NCI-H748 treated with DMSO at 0.1 percent for 48 hours (cell line): ENCODE measurements around the gene PYGO1.
"Not testable (repeated sequence)": the region's sequence is repeated elsewhere in the genome, so short reads cannot be mapped to it uniquely, and the experiment has no call there.

Experiments
- DNase-seq: peaks from one replicate; lab custom pipeline; 2025; lab: John Stamatoyannopoulos, UW

Gene PYGO1

DNA sequence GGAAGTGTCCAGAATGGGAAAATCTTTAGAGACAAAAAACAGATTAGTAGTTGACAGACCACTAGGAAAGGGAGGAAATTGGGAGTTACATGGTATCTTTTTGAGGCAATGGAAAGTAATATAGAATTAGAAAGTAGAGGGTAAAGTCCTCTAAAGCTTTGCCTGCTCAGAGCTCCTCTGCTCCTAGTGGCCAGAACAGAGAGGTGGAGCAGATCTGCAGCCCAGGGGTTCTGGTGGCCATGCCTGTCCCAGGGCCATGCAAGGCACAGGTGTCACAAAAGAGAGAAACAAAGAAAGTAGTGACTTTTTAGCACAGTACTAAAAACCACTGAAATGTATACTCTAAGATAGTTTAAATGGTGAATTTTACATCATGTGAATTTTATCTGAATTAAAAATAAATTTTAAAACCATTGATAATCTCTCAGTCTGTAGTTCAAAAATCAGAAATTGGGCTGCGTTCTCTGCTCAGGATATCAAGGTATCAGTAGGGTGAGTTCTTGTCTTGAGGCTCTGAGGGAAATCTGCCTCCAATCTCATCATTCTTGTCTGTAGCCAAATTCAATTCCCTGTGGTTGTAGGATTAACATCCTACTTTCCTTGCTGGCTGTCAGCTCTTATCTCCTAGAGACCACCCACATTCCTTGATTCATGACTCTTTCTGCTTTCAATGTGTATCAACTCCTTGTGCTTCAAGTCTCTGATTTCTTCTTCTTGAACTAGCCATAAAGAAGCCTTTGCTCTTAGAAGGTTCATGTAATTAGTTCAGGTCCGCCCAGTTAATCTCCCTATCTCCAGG, 23.6 kb downstream of the PYGO1 start:
- DNase-seq, result no peak

DNA sequence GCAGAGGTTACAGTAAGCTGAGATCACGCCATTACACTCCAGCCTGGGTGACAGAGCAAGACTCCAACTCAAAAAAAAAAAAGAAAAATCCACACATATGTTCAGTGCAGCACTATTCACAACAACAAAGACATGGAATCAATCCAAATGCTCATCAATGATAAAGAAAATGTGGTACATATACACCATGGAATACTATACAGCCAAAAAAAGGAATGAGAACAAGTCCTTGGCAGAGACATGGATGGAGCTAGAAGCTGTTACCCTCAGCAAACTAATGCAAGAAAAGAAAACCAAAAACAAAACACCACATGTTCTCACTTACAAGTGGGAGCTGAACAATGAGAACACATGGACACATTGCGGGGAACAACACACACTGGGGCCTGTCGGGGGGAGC, 25.5 kb downstream of the PYGO1 start:
- no peak for DNase-seq

DNA sequence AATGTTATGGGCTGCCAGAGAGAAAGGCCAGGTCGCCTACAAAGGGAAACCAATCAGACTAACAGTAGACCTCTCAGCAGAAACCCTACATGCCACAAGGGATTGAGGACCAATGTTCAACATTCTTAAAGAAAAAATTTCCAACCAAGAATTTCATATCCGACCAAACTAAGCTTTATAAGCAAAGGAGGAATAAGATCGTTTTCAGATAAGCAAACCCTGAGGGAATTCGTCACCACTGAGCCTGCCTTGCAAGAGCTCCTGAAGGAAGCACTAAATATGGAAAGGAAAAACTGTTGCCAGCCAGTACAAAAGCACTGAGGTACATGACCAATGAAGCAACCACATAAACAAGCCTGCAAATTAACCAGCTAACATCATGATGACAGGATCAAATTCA, 33.1 kb downstream of the PYGO1 start:
- DNase-seq, result no peak

DNA sequence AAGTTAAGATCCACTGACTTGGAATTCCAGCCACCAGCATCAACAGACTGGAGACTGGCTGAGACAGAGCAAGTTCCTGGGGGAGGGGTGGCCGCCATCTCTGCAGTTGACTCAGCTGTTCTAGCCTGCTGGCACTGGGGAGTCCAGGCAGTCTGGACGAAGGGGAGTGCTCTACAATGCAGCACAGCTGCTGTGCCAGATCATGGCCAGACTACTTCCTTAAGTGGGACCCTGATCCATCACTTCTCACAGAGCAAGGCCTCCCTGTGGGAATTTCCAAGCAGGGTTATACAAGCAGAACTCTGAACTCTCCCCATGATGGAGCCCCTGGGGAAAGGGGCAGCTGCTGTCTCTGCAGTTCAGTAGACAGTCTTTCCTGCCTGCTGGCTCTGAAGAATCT, 35.2 kb downstream of the PYGO1 start:
- no peak for DNase-seq

DNA sequence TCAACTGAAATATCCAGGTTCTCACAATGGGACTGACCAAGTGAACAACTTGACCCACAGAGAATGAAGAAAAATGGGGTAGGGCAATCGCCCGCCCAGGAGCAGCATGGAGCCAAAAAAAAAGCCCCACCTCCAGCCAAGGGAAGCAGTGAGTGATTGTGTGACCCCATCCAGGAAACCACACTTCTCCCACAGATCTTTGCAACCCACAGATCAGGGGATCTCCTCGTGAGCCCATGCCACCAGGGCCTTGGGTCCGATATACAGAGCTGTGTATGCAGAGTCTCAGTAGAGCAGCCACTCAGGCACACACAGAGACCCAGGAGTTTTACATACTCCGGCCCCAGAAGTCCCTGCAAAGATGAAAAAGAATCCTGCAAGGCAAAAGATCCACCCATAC, 35.7 kb downstream of the PYGO1 start:
- no peak for DNase-seq

DNA sequence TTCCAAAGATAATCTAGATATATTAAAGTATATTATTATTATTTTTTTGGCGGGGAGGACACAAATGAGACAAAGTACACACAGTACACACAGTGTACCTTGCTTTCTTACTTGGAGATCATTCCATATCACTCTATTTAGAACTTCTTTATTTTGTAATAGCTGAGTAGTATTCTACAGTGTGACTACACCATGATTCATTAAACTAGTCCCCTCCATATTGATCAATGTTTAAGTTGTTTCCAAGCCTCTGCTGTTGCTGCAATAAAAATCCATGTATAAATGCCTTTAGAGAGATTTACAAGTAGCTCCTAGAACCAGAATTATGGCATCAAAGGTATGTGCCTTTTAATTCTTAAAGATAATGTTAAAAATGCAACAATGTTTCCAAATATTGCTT, 38.8 kb downstream of the PYGO1 start:
- no peak for DNase-seq

DNA sequence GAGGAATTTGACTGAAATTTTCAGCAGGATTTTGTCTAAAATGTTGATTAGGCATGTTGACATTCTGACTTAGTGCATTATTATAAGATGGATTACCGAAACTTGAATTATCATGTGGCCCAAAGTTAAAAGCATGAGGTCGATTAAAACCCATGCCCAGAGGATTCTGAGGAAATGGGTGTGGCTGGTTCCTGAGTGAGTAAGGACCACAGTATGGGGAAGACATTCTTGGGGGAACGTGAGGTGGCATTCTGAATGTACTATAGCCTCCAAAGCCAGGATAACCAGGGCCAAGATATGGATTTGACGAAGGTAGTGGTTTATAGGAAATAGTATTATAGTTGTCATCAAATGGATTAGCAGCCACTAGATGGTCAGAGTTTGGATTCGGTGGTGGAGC, 41.4 kb downstream of the PYGO1 start:
- DNase-seq, result no peak

DNA sequence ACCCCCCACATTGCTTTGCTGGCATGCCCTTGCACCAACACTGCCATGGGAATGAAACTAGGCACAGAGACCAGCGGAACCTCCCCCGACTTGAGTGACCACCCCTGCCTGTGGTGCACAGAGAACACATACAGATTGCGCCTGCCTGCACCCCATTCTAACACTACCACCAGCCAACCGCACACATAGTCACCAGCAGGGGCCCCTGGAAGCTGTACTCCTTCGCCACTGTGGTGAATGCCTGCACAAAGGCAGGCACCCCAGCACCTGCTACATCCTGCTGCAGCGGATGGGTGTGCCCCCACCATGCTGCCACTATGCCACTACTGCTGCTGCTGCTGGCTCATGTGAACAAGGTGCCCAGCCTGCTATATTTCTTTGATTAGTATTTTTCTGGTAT, 52.7 kb downstream of the PYGO1 start:
- DNase-seq, result no peak

DNA sequence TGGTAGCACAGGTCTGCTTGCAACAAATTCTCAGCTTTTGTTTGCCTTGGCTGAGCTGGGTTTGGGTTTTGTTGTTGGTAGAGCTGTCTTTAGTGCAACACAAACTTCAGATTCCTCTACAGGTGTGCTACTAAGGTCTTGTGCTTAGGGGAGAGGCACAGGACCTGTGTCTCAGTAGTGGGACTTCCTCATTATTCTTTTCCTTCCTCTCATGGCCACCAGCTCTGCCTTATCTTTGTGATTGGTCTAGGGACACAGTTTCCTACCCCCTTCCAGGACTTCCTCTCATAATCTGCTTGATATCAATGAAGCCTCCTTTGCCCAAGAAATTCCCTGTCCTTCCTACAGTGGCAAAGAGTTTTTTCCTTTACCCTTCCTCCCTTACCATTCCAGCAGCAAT, 55.2 kb downstream of the PYGO1 start:
- no peak for DNase-seq

DNA sequence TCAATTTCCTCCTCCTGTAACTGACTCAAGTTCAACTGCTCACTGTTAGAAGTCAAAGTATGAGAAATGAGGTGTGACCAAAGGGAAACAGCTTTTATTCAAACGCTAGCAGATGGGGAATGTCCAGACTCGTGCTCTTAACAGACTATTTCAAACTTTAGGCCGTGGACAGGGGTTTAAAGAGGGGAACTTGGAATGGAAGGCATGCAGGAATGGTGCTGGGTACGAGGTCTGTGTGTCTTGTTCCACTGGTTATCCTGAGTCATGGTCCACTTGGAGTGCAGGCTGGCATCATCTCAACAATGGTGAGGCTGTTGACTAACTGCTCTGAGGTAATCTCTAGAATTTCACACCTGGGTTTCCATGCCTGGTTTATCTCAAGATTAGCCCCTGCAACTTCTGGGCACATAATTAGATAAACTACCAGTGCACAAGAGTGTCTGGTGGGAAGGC, 57.3 kb downstream of the PYGO1 start:
- DNase-seq, result no peak

DNA sequence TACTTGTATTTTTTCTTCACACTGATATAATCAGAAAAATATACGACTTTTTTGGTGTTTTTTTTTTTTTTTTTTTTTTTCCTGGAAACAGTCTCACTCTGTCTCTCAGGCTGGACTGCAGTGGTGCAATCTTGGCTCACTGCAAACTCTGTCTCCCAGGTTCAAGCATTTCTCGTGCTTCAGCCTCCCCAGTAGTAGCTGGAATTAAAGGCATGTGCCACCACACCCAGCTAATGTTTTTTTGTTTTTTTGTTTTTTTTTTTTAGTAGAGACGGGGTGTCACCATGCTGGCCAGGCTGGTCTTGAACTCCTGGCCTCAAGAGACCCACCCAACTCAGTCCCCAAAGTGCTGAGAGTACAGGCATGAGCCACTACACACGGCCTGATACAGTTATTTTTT, 59.3 kb downstream of the PYGO1 start:
- no peak for DNase-seq

DNA sequence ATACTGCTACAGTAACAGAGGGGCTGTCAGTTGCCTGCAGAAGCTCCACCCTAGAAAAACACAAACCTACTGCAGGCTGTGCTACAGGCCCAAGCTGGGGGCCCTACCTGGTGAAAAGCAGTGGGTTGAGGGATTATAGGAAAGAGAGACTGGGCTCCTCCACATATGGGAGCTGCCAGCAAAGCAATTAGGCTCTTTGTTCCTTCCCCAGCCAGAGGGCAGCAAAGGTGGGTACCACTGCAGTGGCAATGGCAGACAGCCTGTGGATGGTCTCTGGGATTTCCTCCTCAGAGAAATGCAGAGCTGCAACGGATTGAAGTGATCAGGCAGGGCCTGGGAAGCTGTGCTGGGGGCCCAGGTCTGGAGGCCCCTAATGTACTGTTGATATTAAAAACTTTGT, 61.0 kb downstream of the PYGO1 start:
- no peak for DNase-seq

DNA sequence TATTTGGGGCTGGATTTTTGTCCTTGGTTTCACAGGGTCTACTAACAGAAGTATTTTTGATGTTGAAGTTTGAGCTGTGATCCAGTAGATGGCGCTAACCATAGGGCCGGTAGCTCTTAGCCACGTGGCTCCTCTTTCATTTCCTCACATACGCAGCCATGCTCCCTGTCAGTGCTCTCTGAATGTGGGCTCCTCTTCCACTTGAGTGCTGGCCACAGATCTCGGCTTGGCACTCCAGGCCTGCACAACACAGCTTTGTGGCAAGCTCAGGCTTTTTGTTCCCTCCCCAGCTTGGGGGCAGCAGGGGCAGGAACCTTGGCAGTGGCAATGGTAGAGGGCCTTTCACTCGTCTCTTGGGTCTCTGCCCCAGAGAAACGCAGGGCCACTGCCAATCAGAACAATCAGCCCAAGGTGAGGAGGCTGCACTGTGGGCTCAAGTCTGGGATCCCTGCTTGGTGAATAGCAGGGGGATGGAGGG, 61.5 kb downstream of the PYGO1 start:
- peak; percentile 1 for DNase-seq

DNA sequence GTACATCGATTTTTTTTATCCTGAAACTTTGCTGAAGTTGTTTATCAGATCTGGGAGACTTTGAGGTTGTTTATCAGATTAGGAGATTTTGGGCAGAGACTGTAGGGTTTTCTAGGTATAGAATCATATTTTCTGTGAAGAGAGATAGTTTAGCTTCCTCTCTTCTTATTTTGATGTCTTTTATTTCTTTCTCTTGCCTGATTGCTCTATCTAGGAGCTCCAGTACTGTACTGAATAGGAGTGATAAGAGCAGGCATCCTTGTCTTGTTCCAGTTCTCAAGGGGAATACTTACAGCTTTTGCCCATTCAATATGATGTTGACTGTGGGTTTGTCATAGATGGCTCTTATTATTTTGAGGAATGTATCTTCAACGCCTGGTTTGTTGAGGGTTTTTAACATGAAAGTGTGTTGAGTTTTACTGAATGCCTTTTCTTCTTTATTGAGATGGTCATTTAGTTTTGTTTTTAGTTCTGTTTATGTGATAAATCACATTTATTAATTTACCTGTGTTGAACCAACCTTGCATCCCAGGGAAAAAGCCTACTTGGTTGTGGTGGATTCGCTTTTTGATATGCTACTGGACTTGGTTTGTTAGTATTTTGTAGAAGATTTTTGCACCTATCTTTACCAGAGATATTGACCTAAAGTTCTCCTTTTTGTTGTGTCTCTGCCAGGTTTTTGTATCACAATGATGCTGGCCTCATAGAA, 65.2 kb downstream of the PYGO1 start:
- DNase-seq, result no peak

DNA sequence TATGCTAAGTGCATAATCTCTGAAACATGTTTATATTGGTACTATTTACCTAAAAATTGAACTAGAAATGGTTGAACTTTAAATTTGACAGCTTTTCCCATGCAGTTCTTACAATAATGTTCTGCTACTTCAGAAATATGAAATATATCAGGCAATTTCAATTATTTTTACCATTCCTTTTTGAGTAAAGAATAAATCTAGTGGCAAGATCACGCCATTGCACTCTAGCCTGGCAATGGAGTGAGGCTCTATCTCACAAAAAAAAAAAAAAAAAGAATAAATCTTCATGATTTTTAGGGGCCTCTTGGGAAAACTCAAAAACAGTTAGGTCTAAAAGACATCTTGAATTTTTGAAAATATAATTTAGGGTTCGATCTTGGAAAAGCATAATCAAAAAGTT, 69.5 kb downstream of the PYGO1 start:
- DNase-seq, result no peak

DNA sequence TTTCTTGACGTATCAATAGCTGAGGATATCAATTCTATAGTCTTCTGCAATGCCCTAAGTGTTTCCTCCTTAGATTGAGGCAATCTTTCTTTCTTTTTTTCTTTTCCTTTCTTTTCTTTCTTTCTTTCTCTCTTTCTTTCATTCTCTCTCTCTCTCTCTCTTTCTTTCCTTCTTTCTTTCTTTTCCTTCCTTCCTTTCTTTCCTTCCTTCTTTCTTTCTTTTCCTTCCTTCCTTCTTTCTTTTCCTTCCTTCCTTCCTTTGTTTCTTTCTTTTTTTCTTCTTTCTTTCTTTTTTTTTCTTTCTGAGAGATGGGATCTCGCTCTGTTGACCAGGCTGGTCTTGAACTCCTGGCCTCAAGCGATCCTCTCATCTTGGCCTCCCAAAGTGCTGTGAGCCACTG, 70.1 kb downstream of the PYGO1 start:
- DNase-seq, result no peak

DNA sequence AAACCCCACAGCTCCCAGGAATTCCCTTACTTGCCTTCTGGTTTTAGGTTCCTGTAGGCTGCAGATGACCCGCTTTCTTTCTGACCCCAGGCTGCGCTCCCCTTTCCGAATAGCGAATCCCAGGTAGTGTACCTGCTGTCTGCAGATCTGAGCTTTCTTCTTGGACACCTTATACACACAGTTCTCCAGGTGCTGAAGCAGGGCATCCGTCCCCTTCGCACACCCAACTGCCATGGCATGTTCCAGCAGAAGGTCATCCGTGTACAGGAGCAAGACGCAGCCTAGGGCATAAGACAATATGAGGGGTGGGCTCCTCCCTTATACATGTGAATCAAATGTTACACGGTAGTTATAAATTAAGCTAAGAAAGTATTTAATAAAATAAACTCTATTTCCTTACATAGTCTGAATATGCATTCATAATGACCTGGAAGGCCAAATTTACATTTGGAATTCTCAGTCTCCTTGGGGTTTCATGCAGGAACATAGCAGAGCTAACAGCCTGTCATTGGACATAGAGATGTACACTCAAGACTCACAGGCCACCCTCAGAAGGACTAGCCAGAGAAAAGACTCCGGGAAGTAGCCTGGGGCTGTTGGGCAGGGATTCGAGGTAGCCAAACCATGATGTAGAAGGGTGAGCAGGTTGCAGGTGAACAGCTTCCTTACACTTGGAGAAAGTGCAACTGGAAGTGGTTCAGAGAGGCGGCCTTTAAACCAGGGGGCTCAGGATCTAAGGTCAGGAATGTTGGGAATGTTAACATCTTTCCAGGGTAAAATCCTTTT, 72.0 kb downstream of the PYGO1 start:
- no peak for DNase-seq

DNA sequence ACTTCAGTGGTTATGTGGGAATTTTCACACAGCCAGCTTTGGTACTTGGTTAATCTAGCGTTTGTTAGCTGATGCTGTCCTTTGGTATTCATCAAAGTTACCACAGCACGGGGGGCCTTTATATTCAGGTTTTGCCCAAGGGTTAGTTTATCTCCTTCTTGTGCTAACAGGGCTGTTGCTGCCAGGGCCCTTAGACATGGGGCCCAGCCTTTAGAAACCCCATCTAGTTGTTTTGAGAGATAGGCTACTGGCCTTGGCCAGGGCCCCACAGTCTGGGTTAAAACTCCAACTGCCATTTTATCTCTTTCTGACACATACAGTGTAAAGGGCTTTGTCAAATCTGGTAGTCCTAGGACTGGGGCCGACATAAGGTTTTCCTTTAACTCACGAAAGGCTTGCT, 72.7 kb downstream of the PYGO1 start:
- no peak for DNase-seq

DNA sequence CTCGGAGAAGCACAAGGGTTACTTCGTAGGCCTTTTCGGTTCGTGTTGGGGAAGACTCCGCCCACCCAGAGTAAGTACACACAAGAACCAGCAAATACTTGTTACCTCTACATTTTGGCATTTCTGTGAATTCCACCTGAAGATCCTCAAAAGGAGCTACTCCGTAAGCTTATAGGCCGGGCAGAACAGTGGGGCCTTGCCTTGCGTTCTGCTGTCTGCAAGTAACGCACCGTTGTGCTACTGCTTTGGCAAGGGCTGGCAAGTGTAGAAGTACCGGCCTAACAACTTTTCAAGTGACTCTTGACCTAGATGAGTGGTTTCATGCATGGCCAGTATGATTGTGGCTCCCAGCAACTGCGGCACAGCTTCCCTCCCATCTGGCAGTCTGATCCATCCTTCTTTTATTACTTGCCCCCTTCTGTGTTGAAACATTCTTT, 73.7 kb downstream of the PYGO1 start:
- no peak for DNase-seq

DNA sequence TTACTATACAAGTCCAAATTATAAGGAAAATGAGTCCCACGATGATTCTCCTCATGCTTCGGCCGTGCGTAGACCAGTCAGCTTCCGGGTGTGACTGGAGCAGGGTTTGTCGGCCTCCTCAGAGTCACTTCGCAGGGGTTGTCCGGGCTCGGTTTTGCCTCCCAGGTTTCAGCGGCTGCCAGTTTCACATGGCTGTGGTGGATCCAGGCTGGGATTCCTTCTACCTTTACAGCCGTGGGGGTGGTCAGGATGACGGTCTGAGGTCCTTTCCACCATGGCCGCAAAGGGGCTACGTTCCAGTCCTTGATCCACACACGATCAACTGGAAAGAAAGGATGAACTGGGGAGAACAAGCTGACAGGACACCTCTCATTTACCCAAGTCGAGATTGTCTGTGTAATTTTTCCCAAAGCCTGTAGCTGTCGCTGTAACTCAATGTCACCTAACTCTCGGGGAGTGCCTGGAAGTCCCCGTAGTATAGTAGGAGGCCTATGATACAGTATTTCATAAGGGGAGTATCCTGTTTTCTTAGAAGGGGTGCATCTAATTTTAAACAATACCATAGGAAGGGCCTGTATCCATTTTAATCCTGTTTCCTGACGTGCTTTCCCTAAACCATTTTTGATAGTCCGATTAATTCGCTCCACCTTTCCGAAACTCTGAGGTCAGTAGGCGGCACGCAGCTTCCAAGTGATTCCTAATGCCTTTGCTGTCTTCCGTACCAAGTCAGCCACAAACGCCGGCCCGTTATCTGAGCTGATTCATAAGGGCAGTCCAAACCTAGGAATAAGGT, 74.3 kb downstream of the PYGO1 start:
- not testable (repeated sequence) for DNase-seq

DNA sequence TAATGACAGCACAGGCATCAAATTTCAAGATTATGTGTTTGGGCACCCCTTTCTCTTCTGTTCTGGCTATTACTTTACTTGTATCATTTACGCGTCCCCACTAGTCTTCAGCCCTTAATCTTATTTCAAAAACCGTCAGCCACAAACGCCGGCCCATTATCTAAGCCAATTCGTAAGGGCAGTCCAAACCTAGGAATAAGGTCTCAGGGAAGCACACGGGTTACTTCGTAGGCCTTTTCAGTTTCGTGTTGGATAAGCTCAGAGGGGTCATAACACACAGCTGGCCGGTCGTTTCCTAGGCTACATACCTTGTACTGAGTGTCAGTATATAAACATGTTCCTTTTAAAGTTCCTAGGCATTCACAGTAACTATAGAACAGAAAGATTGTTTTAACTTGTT, 75.0 kb downstream of the PYGO1 start:
- DNase-seq, result no peak

DNA sequence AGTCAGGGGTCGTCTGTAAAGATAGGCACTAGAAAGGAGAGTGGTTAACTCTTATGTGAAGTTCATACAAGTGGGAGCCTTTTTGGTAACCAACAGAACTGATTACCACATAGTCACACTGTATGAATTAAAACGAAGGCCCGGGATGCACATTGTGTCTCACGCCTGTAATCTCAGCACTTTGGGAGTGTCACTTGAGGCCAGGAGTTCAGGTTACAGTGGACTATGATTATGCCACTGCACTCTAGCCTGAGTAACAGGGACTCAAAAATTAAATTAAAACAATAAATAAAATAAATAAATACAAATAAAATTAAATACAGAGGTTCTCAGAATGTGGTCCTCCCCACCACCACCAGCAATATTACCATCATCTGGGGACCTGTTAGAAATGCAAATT, 80.6 kb downstream of the PYGO1 start:
- no peak for DNase-seq
